VCaP (cell line): ENCODE results near the gene CXCR3.
"Not testable (repeated sequence)": the region's sequence is repeated elsewhere in the genome, so short reads cannot be mapped to it uniquely, and the experiment has no call there.

Source experiments
- H3K27ac ChIP-seq: fragments of 450-650 bp; 2 replicates; pipeline ENCODE4 v1.5.1; 2017
- TF ChIP-seq, protein P1 (sequence below): fragments of 450-650 bp; conservative IDR thresholded peaks from 2 replicates; pipeline ENCODE4 v1.5.1; 2017; ENCODE audit warnings: mild to moderate bottlenecking, moderate library complexity

CXCR3 gene

DNA sequence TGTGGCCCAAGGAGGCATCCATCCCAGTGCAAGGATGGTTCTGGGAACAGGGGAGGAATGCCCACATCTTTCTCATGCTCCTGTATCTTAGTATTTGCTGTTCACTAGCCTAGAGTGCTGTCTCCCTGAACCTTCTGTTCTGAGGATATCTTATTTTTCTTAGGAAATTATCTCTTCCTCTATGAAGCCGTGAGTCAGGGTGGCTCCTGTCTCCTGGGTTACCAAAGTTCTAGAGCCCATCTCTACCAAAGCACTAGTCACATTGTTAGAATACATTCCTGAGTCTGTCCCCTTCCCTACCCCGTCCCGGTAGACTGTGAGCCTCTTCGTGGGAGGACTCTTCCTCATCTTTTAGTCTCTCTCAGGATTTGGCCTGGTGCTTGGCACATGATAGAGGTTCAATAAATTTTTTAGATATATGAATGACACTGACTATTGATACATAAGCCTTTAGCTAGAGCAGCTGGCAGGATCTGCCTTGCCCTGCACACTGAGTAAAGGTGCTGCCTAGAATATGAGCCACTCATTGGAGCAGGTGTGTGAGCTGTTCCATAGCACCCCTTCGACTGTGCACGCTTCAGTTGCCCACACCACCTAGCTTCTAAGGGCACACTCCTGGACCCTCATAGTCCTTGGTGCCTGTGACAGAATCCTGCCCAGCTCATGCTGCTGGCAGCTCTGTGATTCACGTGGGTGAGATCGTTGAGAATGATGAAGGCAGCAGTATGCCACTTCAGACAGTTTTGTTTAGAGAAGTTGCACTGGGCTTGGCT lies 13.3 kb downstream of the CXCR3 start:
- no peak overlapping the region for H3K27ac ChIP-seq
- TF ChIP-seq, protein P1, sequence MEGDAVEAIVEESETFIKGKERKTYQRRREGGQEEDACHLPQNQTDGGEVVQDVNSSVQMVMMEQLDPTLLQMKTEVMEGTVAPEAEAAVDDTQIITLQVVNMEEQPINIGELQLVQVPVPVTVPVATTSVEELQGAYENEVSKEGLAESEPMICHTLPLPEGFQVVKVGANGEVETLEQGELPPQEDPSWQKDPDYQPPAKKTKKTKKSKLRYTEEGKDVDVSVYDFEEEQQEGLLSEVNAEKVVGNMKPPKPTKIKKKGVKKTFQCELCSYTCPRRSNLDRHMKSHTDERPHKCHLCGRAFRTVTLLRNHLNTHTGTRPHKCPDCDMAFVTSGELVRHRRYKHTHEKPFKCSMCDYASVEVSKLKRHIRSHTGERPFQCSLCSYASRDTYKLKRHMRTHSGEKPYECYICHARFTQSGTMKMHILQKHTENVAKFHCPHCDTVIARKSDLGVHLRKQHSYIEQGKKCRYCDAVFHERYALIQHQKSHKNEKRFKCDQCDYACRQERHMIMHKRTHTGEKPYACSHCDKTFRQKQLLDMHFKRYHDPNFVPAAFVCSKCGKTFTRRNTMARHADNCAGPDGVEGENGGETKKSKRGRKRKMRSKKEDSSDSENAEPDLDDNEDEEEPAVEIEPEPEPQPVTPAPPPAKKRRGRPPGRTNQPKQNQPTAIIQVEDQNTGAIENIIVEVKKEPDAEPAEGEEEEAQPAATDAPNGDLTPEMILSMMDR: no peak

DNA sequence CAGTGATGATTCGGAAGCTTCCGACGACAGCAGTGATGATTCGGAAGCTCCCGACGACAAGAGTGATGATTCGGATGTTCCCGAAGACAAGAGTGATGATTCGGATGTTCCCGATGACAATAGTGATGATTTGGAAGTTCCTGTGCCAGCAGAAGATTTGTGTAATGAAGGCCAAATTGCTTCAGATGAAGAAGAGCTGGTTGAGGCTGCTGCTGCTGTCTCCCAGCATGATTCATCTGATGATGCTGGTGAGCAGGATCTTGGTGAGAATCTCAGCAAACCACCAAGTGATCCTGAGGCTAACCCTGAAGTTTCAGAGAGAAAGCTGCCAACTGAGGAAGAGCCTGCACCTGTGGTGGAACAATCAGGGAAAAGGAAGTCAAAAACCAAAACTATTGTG lies 14.2 kb downstream of the CXCR3 start:
- TF ChIP-seq, protein P1: no peak
- no peak overlapping the region for H3K27ac ChIP-seq

DNA sequence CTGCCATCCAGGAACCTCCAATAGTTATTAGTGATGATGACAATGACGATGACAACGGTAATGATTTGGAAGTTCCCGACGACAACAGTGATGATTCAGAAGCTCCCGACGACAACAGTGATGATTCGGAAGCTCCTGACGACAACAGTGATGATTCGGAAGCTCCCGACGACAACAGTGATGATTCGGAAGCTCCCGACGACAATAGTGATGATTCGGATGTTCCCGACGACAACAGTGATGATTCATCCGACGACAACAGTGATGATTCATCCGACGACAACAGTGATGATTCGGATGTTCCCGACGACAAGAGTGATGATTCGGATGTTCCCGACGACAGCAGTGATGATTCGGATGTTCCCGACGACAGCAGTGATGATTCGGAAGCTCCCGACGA lies 14.7 kb downstream of the CXCR3 start:
- TF ChIP-seq, protein P1: no peak
- H3K27ac ChIP-seq: no peak overlapping the region

DNA sequence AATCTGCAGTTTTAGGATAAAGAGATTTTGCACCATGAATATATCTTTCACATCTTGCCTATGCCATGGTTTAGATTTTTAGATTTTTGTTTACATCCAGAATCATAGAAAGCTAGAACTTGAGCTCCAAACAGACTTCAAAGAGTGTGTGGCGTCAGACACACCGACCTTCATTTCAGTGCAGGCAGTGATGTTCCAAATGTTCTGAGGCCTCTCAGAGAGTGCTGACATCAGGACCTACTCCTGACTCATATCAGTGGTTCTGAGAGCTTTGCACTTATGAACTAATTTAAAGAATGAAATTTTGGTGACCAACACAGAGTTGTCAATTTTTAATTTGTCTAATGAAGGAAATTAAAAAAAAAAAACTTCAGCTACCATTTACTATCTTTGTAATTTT lies 18.3 kb downstream of the CXCR3 start:
- no peak overlapping the region for H3K27ac ChIP-seq
- TF ChIP-seq, protein P1: no peak

DNA sequence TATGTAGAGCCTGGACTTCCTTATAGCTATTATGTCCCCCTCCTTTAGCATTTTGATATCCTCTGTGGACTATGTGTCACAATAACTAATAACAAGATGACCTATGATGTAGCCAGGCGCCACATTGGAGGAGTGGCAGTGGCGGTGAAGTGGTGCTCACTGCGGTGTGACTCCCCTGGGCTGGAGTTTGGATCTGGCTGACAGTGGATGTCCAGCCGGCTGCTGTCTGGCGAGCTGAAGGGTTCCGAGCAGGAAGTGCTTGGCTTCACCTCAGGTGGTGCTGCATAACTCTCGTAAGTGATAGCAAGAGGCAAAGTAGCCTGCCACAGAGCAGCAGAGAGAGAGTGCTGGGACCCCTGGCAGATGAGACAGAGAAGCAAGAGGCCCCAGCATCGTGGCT lies 25.1 kb downstream of the CXCR3 start:
- H3K27ac ChIP-seq: not testable (repeated sequence)

DNA sequence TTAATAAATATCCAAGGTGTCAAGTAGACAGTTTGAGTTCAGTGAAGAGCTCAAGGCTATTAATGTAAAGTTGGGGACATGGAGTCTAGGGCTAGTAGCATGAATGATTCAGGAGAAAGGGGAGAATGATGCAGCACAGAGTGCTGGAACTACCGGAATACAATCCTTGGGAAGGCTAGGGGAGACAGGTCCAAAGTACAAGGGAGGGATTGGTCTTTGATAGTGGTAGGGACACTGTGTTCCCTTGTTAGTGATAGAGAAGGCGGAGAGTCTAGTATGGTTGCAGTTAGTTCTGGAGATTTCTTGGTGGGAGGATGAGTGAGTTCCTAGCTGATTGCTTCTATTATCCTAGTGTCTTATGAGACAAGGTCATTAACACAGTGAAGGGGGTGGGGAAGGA lies 31.4 kb downstream of the CXCR3 start:
- H3K27ac ChIP-seq: no peak overlapping the region
- TF ChIP-seq, protein P1: no peak

DNA sequence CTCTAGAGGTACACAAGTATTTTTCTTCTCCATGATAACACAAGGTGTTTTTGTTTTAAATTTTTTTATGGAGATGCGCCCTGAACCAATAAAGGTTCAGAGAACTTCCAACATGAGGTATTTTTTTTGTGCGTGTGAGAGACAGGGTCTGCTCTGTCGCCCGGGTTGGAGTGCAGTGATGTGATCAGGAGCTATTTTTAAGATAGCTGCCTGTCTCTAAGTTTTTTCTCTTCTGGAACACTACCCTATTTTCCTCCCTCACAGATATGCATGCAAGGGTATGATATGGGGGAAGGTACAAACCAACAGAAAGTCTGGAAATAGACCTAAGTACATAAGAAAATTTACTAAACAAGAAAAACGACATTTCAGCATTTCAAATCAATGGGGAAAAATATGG lies 37.1 kb downstream of the CXCR3 start:
- no peak overlapping the region for H3K27ac ChIP-seq
- TF ChIP-seq, protein P1: no peak

DNA sequence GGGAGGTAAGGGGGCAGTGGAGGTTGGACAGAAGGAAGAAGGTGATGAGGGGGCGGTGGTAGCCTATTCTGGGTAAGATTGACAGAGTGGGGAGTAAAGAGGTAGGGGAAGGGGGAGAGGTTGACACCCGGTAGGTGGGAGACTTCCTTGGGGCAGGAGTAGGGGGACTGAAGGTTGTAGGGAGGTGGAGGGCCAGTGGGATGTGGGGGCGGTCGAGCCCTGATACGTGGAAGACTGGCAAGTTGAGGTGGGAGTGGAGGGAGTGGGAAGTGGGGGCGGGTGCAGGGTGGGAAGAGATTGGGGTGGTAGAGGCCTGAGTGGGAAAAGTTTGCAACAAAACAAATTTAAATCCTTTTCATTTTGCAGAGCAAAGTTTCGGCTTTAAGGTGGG lies 38.3 kb downstream of the CXCR3 start:
- TF ChIP-seq, protein P1: no peak
- no peak overlapping the region for H3K27ac ChIP-seq
